AML-193 (cell line): Measurements from ENCODE around the gene MAPKAP1.

ENCODE experiments used
- DNase-seq, 2 experiments: peaks; one replicate each; lab custom pipeline; 2025; lab: John Stamatoyannopoulos, UW

Gene MAPKAP1

GRCh38 chr9:125564631-125565030 is 142.4 kb downstream of the MAPKAP1 start:
- no peak for DNase-seq

DNA sequence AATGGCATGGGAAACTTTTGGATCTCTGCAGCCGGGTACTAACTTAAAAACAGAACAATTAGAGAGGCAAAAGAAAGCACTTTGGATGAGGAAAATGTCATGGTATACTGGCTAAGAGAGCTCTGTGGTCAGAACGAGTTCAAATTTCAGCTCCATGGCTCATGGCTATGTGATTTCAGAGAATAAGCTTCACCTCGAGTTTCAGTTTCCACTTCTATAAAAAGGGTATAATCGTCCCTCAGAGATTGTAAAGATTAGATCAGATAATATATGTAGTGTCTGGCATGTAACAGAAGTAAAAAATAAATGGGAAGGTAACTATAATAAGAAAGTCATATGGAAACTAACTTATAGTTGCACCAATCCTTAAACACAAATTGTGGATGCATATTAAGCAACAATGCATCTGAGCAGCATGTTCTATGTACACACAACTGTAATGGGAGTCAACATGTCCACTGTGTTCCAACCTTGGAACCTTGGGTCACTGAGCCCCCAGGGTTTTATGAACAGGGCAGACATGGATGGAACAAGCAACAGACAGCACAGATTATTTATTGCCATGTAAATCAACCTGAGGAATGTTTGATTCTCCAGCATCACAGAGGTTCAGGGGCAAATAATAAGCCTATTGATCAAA is 145.4 kb downstream of the MAPKAP1 start:
- no peak for DNase-seq

DNA sequence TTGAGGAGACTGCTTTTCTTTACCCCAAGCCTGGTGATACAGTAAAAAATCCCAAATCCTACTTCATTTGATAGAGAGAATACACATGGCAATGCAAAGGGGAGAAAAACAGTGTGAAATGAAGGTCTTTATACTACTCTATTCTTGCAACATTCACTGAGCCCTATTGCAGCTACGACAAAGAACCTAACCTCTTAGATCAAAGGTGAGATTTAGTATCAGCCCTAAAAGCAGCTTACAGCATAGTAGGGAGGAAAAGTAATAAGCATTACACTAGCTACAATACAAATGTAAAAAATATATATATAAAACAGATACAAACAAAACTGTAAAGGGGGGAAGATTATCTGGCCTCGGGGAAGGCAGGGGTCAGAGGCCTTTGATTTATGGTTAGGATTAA is 147.1 kb downstream of the MAPKAP1 start:
- no peak for DNase-seq

DNA sequence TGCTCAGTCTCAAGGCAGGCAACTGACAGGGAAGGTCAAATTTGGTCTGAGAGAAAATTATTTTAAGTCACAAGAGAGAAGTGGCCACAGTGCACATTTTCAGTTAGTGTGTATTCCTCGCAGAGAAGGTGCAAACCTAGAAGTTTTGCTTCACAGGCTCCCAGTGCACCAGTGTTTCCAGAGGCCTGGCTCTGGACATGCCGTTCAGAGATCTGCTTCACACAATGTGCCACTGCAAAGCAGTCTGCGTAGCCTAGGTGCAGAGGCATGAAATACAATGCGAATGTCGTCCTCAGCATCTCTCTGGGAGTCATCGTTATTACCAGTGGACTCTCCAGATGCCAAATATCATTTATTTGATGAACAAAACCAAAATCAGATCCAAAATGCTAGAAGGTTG is 147.8 kb downstream of the MAPKAP1 start:
- DNase-seq = no peak

GRCh38 chr9:125558453-125559092 is 148.4 kb downstream of the MAPKAP1 start:
- peak; percentile 49 to 61 for DNase-seq

DNA sequence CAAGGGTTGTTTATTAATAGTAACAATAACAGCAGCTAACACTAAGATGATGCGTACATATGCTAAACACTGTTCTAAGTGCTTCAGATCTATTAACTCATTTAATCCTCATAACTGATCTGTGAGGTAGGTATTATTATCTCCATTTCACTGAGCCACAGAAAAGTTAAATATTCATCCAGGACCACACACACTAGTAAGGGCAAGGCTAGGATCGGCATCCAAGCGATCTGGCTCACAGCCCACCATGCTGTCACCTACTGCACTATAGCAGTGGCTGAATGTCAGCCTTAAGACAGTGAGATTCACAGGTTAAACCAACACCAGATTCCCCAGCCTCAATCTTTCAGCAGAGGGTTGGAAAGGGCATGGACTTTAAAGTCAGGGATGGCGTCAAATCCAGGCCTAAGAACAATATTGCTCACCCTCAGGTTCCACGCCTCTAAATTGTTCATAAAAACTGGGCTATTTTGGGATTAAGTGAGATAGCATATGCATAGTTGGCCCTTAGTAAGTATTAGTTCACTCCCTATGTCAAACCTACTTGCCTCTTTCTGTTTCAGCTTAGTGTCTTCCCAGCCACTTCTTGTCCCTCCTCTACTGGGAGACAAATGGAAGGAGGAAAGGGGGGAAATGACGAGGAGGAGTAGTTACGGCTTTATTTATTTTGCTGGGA is 150.8 kb downstream of the MAPKAP1 start:
- DNase-seq = no peak

DNA sequence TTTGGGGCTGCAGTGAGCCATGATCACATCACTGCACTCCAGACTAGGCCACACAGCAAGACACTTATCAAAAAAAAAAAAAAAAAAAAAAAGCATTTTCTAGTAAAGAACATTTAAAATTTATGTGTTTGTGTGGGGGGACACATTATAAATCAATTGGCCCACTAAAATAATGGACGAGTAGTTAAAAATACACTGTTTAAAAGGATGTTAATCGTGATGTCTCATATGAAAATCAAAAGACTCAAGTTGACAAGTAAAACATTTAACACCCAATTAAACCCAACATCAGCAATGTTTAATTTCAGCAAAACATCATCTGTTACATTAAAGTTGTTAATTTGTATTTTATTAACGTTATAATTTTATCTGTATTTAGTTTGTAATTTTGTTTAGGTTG is 152.3 kb downstream of the MAPKAP1 start:
- DNase-seq = no peak

GRCh38 chr9:125551781-125552180 is 155.2 kb downstream of the MAPKAP1 start:
- no peak for DNase-seq

GRCh38 chr9:125549891-125550885 is 156.8 kb downstream of the MAPKAP1 start:
- no peak for DNase-seq

DNA sequence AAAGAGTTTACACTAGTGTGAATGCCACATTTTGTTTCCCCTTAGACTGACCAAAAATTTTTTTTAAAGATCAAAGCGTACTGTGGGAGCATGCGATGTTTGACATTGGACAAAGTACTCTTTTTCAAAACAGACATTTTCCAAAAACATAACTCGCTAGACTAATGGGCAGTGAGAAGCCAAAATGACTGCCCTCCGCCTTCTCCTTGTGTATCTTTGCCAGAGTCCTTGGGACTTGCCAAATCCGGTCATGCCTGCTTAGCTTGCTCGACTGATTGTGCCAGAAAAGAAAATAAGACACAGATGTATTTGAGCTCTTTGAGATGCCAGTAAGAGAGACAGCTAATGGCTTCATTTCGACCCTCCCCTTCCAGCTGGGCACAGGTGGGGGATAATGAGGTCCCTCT is 157.5 kb downstream of the MAPKAP1 start:
- no peak for DNase-seq

DNA sequence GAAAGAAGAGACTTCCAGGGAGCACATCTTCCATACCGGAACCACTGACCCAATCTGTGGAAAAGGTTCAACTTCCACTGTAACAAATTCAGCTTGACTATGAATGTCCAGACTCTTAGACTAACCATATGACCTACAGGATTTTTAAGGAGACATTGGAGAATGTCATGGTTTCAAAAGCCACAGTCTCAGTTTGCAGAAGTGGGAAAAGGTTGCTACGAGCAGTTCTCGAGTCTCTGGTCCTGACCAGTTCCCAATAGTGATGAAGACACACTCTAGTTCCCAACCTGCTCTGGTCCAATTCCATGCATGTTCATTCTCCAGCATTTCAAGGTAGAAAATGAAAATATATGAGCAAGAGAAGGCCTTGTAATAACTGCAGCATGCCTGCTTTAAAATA is 158.0 kb downstream of the MAPKAP1 start:
- DNase-seq = no peak

GRCh38 chr9:125548141-125548540 is 158.9 kb downstream of the MAPKAP1 start:
- DNase-seq = no peak

DNA sequence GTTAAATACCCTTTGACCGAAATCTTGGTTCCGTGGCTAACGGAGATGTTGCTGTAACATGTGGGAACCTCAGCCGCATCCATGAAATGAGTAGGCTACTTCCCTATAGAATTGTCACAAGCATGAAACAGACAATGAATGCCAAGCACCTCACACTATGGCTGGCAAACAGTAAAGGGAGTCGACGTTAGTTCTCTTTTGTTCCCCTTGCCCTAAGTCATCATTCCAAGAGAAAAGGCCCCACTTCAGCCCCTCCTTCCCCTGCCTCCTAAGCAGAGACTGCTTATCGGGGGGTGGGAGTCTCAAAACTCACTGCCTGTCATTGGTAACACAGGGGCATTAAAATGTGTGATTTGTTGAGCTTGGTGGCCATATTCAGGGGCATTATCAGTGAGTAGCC is 159.6 kb downstream of the MAPKAP1 start:
- no peak for DNase-seq

DNA sequence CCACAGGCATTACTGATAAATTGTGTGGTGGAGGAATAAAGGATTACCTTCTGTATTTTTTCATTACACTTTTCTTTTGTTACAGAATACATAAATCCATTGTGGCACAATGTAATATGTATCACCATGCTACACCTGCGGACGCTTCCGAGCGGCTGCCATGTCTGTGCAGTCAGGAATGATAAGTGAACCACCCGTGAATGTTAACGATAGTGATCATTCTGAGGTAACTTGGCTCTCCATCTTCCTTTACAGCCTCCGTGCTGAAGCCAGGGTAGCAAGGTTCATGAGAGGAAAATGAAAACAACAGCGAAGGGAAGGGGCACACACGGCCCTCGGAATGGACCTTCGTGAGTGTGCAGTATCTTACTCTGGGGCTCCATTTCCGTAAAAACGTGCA is 161.2 kb downstream of the MAPKAP1 start:
- DNase-seq = no peak

GRCh38 chr9:125544988-125545651 is 161.9 kb downstream of the MAPKAP1 start:
- DNase-seq = no peak

DNA sequence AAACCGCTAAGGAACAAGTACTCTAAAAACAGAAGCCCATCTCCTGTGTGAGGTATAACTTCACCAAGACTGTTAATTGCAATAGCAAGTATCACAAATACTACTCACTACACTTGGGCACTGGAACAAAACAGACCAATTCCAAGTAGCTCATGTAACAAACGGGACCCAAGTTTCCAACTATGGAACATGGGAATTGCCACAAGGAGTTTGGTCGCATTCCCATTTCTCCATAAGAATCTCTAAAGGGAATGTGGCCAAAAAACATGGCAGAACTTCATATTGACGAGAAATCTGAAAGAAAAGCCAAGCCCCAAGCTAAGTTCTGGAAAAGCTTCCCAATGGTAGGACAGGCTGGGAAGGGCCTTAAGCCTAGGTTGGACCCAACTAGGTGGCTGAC is 162.5 kb downstream of the MAPKAP1 start:
- no peak for DNase-seq

DNA sequence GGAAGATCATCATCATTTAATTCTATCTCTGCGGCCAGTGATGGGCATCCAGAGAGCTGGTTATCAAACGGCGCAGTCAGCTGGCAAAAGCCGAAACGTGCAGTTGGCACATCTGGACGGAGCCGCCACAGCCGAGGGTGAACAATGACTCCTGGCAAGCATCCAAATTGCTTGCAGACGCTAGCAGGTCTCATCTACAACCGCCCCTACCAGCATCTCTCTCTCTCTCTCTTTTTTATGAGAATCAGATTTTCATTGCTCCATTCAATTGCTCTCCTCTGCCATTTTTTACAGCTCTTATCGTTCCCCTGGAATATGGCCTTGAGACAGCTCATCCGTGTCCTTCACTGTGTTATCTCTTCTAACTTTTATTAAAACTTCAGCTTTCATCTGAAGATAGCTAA is 165.2 kb downstream of the MAPKAP1 start:
- DNase-seq = no peak

- DNase-seq = no peak
These were observed 166.5 kb downstream of the MAPKAP1 start for GRCh38 chr9:125540497-125540896.

- DNase-seq = no peak
These were observed 168.9 kb downstream of the MAPKAP1 start for GRCh38 chr9:125538092-125538473.

DNA sequence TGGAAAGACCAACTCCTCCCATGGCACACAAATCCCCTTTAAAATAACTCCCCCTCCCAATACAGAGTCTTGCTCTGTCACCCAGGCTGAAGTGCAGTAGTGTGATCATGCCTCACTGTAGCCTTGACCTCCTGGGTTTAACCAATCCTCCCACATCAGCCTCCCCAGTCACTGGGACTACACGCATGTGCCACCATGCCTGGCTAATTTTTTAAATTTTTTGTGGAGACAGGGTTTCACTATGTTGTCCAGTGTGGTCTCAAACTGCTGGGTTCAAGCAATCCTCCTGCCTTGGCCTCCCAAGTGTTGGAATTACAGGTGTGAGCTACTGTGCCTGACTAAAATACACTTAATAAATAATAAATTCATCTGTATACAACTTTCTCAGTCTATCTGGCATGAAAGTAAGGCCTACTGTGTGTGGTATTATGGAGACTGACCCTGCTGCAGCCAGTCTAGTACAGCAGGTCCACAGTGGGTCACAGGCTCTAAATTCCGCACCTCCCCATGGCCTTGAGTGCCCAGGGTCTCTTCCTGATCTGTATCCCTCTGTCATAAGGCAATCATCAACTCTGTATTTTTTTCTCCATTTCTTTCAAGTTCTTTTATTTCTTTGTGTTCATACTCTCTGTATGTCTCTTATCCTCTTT is 169.4 kb downstream of the MAPKAP1 start:
- DNase-seq = no peak

- DNase-seq = no peak
These were observed 170.2 kb downstream of the MAPKAP1 start for GRCh38 chr9:125536776-125537175.
